NCI-H1694 (cell line): ENCODE results near the gene MT1X.

Experiments used
- DNase-seq: peaks from one replicate; lab custom pipeline; 2025; lab: John Stamatoyannopoulos, UW

The MT1X gene

GRCh38 chr16:56681939-56682702, at the start of gene MT1X:
TSS of gene MT1X (plus strand) at chr16:56682470. CDS start at chr16:56682541, 71 bp downstream.
- DNase-seq, result peak; percentile 81

- DNase-seq, result no peak
These were observed 49.4 kb upstream of the MT1X start for GRCh38 chr16:56632848-56633365.

- no peak for DNase-seq
These were observed 48.7 kb upstream of the MT1X start for GRCh38 chr16:56633535-56633934.

- DNase-seq, result no peak
These were observed 47.4 kb upstream of the MT1X start for GRCh38 chr16:56634715-56635440.

GRCh38 chr16:56635441-56635967, 46.8 kb upstream of the MT1X start:
- DNase-seq, result no peak

GRCh38 chr16:56636616-56637413, 45.5 kb upstream of the MT1X start:
- no peak for DNase-seq

- DNase-seq, result no peak
These were observed 44.2 kb upstream of the MT1X start, which contains the start of gene MT1A for GRCh38 chr16:56637814-56638750. TSS of gene MT1A (plus strand) at chr16:56638666. CDS start at chr16:56638739, 73 bp downstream.

- no peak for DNase-seq
These were observed 43.2 kb upstream of the MT1X start for GRCh38 chr16:56639045-56639444.

- DNase-seq, result no peak
These were observed 42.2 kb upstream of the MT1X start for GRCh38 chr16:56640076-56640475.

- DNase-seq, result no peak
These were observed 41.1 kb upstream of the MT1X start for GRCh38 chr16:56641166-56641565.

GRCh38 chr16:56643080-56643778, 39.0 kb upstream of the MT1X start:
- no peak for DNase-seq

GRCh38 chr16:56643833-56644232, 38.4 kb upstream of the MT1X start:
- DNase-seq, result no peak

- DNase-seq, result no peak
These were observed 37.0 kb upstream of the MT1X start for GRCh38 chr16:56645311-56645710.

GRCh38 chr16:56645838-56646237, 36.4 kb upstream of the MT1X start:
- no peak for DNase-seq

GRCh38 chr16:56647641-56648431, 34.4 kb upstream of the MT1X start:
- DNase-seq, result no peak

- no peak for DNase-seq
These were observed 33.0 kb upstream of the MT1X start for GRCh38 chr16:56649271-56649670.

- no peak for DNase-seq
These were observed 32.5 kb upstream of the MT1X start for GRCh38 chr16:56649820-56650219.

- DNase-seq, result no peak
These were observed 30.7 kb upstream of the MT1X start, which contains the start of gene MT1B for GRCh38 chr16:56651586-56651985. TSS of gene MT1B (plus strand) at chr16:56651886. CDS start at chr16:56651954, 68 bp downstream.

- DNase-seq, result no peak
These were observed 29.7 kb upstream of the MT1X start for GRCh38 chr16:56652600-56652999.
